Inferior parietal cortex (tissue), 1 donor: ENCODE results near the gene ZNF862.
"Not testable (repeated sequence)": the region's sequence is repeated elsewhere in the genome, so short reads cannot be mapped to it uniquely, and the experiment has no call there.

Experiments used
- DNase-seq: peaks from one replicate; pipeline ENCODE4 v3.0.0-alpha.2; 2016; ENCODE audit errors: extremely low spot score

The ZNF862 gene

DNA sequence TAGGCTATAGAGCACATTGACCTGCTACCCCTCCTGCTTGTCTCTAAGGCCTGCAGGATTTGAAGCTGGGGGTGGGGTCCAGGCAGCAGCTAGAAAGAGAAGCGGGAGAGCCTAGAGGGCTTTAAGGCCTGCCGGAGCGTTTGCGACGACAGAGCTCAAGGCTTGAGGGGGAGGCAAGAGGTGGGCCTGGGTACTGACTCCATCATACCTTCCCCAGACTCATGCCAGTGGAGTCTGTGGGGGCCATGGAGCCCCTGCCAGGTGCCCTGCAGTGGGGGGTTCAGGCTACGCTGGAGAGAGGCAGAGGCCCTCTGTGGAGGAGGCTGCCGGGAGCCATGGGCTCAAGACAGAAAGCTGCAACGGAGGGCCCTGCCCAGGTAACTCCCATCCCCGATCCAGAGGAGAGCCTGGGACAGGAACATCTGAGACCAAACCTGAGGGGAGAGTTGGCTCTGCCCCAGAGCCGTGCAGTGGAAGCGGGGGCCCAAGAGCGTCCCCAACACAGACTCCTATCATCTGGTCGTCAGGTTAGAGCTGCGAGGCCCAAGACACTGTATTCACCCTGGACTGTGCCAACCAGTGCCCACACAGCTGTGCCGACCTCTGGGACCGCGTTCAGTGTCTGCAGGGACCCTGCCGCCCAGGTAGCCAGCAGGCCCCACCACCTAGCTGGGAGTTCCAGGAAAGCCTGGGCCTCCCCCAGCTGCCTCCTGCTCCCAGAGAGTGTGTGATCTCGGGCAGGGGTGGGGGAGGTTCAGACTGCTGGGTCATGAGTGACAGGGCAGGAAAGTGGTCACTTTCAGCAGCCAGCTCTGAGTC, 13.2 kb upstream of the ZNF862 start:
- DNase-seq = no peak

DNA sequence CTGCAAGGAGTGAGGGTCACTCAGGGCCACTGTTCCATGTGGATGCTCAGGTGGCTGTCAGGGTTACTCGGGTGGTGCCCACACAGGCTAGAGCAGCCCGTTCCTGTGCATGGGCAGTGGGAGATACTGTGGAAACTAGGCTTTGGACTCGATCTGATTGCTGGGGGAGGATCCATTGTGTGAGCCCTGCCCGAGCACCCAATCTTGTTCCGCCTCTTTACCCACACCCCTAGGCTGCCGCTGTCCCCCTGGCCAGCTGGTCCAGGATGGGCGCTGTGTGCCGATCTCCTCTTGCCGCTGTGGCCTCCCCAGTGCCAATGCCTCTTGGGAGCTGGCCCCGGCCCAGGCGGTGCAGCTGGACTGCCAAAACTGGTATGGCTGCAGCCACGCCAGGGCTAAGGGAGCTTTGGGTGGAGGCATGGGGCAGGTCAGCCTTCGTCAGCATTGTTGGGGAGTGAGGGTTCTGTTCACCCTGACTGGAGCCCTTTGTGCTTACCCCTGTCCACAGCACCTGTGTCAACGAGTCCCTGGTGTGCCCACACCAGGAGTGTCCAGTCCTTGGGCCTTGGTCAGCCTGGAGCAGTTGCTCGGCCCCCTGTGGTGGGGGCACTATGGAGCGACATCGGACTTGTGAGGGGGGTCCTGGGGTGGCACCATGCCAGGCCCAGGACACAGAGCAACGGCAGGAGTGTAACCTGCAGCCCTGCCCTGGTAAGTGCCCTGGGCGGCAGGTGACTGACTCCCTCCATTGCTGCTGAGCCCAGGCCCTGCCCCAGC, 12.4 kb upstream of the ZNF862 start:
- DNase-seq = no peak

DNA sequence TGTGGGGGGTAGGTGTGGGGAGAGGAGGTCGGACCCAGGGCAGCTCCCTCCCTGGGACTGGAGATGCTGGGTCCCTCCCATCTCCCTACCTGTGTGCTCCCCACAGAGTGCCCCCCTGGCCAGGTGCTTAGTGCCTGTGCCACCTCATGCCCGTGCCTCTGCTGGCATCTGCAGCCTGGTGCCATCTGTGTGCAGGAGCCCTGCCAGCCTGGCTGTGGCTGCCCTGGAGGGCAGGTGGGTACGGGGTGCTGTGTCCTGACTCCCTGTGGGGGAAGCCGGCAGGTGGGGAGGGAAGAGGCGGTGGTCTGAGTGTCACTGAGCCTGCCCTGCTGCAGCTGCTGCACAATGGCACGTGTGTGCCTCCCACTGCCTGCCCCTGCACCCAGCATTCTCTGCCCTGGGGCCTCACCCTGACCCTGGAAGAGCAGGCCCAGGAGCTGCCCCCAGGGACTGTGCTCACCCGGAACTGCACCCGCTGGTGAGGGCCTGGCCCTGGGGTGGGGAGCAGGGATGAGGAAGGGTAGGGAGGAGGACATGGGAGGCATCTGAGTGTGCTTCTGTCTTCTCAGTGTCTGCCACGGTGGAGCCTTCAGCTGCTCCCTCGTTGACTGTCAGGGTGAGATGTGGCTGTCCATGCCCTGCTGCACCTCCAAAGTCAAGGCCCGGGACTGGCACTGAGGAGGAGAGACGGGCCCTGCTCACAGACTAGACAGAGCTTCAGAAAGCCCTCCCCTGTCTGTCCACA, 11.7 kb upstream of the ZNF862 start:
- no peak for DNase-seq

DNA sequence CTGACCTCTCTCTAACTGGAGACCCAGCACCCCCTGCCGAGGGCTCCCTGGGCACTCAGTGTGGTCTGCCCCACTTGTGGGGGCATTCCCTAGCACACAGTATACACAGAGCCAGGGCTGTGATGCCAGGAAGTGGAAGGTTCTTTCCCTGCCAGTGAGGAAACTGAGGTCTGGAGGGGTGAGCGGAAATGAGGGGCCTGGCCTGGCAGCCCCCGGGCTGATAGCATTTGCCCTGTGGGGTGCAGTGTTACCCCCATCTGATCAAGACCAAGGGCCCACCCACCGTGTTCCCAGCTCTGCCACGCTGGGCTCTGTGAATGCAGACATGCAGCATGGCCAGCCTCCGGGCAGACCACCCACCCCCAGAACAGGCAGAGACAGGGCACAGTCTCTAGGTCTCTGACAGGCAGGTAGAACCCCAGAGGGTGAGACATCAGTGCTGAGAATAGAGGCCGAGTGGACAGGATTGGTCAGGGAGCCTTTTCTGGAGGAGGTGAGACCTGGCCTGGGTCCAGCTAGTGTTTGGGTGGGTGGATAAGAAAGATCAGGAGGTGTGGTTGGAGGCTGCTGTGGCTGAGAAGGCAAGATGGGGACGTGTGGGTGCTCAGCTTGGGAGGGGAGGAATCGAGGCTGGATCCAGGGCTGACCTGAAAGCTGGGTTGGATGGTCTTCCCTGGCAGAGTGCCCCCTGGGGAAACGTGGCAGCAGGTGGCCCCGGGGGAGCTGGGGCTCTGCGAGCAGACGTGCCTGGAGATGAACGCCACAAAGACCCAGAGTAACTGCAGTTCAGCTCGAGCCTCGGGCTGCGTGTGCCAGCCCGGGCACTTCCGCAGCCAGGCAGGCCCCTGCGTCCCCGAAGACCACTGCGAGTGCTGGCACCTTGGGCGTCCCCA, 10.8 kb upstream of the ZNF862 start:
- no peak for DNase-seq

DNA sequence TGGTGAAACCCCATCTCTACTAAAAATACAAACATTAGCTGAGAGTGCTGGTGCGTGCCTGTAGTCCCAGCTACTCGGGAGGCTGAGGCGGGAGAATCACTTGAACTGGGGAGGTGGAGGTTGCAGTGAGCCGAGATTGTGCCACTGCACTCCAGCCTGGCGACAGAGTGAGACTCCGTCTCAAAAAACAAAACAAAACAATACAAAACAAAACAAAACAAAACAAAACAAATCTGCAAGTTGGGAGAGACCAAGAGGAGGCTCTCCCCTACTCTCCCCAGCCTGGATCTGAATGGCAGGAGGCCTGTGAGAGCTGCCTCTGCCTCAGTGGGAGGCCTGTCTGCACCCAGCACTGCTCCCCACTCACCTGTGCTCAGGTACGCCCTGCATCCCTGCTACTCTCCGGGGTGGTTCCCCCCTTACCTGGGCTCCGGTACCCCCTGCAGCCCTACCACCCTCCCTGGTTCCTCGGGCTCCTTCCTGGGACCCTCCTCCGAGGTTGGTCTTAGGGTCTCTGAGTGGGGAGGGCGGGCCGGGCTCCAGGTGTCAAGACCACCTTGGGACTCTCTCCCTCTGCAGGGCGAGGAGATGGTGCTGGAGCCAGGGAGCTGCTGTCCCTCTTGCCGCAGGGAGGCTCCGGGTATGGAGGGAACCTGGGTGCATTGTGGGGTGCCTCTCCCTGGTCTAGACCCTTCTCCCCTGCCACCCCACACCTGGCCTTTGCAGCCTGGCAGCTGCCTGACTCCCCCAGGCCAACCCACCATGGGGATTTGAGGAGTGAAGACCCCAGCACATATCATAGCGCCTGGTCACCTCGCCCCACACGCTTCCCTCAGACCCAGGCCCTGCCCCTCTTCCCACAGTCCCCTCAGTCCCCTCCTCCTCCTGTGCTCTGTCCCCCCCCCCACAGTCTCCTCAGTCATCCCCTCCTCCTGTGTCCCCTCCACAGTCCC, 9.5 kb upstream of the ZNF862 start:
- DNase-seq = no peak

DNA sequence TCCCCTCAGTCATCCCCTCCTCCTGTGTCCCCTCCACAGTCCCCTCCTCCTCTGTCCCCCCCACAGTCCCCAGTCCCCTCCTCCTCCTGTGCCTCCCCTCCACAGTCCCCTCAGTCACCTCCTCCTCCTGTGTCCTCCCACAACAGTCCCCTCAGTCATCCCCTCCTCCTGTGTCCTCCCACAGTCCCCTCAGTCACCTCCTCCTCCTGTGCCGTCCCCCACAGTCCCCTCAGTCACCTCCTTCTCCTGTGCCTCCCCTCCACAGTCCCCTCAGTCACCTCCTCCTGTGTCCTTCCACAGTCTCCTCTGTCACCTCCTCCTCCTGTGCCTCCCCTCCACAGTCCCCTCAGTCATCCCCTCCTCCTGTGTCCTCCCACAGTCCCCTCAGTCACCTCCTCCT, 7.6 kb upstream of the ZNF862 start:
- not testable (repeated sequence) for DNase-seq

DNA sequence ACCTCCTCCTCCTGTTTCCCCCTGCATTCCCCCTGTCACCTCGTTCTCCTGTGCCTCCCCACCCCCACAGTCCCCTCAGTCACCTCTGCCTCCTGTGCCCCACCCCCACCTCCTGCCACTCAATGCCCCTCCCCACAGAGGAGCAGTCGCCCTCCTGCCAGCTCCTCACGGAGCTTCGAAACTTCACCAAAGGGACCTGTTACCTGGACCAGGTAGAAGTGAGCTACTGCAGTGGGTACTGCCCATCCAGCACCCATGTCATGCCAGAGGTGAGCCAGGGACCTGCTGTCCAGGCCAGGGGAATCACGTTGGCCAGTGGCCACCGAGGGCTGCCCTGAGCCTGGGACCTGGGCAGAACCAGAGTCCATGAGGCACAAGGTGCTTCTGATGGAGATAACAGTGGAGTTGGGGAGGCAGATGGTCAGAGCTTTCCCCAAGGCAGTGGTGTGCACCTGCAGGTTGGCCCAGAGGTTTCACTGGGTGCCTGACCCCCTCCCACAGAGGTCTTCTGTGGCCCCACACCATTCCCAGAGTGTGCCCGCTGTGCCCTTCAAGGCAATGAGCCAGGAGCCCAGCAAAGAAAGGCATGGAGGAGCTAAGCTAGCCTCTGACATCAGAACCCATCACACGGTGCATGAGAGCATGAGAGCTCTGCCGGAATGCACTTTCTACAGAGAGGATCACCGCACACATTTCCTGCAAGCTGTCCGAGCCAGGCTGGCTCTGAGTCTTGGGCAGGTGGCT, 7.0 kb upstream of the ZNF862 start:
- no peak for DNase-seq

DNA sequence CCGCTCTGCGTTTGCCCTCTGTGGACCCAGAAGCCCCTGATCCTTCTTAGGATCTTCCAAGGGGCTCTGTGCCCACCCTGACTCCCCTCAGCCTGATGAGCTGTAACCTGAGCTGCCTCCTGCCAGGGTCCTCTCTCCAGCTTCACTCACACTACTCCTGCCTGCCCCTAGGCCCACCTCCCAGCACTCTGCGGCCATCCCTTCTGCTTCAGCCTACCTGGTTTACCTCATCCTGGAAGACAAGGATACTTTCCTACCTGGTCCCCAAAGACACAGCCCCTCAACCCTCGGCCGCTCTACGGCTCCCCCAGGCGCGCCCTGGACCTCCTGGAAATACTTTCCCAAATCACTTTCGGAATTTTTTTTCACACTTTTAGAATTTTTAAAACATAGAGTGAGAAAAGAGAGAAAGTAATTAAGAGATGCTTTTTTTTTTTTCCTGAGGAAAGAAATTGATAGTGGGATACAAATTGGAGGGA, 6.4 kb upstream of the ZNF862 start:
- DNase-seq = no peak

DNA sequence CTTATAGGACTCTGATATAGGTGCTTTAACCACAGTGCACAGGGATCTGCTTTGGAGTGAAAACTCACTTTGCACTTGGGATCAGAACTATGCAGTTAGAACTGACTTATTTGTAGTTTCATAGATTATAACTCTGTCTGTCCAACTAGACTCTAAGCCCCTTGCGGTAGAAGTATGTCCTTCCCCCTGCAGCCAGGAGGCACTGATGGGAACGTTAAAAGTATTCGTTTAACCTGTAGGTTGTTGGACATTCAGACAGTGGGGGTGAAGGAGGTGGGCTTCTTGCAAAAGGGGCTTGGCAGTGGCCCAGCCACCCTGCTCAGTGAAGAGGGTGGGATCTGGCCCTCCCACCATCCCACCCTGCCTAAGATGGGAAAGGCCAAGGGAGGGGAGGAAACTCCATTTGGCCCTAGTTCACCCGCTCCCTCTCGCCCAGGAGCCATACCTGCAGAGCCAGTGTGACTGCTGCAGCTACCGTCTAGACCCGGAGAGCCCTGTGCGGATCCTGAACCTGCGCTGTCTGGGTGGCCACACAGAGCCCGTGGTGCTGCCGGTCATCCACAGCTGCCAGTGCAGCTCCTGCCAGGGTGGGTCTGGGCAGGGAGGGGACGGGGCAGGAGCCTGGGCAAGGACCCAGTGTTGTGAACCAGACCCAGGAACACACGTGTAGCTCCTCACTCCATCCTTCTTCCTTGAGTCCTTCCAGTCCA, 5.7 kb upstream of the ZNF862 start:
- DNase-seq = no peak

DNA sequence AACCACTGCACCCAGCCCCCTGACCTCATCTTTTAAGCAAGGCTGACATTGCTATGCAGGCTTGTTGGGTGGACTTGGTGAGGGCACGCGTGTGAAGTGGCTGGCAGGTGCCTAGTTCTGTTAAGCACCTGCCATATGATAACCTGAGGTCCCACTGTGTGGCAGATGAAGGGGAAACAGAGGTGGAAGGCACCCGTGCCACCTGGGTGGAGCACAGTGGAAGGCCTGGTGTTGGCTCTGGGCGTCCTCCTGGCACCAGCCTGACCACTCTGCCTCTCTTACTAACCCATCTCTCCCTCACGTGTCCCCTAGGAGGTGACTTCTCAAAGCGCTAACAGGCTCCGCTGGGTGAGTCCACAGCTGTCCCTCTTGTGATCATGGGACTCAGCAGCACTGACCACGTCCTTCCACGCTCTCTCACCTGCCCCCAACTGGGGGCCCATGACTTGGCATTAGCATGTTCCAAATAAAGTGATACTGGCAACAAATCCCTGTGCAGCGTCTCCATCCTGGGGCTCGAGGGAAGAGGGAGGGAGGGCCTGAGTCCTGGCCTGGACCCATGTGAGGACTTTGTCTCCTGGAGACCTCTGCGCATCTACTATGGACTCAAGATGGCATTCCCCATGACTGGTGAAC, 4.6 kb upstream of the ZNF862 start:
- DNase-seq = no peak

DNA sequence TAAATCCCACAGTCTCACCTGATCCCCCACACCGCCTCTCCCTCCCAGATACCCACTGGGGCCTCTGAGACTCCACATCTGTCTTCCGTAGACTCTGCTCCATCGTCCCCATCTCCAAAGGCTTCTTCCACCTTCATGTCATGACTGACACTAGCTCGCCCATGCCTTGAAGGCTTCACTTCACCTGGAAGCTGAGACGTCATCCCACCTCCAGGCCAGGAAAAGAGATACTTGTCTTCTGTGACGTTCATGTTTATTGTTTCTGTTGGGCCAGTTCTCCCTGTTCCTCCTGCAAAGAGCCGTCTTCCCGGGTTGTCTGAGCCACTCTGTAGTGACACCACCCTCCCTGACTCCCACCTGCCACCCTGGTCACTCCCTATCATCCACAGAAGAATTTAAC, 3.6 kb upstream of the ZNF862 start:
- no peak for DNase-seq

DNA sequence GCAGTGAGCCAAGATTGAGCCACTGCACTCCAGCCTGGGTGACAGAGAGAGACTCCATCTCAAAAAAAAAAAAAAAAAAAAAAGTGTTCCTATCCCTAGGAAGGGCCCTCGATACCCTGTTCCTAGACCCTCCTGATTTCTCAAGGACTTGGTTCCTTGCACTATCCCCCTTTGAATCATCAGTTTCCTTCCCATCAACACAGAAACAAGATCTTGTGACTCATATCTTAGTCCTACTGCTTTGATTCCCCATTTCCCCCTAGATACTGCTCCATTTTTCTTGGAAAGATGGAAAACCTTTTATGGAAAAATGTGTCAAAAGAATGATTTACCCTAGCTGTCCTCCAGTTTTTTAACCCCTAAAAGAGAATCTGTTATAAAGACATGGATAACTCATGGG, 1.7 kb upstream of the ZNF862 start:
- no peak for DNase-seq

DNA sequence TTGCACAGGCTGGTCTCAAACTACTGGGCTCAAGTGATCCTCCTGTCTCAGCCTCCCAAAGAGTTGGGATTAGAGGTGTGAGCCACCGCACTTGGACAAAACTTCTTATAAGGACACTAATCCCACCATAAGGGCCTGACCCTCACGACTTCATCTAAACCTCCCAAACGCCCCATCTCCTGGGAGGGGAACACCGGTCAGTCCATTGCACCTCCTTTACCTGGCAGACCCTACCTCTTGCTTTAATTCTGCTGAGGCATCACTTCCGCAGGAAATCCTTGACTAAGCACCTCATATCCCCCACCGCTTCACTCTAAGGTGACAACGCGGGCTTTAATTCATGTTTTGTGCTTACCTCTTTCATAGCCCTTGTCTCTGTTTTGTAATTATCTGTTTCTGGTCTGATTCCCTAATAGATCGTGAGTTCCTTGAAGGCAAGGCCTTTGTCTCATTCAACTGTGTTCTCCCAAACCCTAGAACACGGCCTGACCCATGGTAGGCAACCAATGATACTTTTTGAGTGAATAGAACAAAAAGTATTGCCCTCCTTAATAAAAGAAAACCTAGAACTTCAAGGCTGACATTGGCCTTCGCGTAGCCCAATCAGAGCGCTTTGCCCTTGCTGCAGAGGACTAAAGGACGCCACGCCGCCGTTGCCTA, 481 bp upstream of the ZNF862 start:
- no peak for DNase-seq

DNA sequence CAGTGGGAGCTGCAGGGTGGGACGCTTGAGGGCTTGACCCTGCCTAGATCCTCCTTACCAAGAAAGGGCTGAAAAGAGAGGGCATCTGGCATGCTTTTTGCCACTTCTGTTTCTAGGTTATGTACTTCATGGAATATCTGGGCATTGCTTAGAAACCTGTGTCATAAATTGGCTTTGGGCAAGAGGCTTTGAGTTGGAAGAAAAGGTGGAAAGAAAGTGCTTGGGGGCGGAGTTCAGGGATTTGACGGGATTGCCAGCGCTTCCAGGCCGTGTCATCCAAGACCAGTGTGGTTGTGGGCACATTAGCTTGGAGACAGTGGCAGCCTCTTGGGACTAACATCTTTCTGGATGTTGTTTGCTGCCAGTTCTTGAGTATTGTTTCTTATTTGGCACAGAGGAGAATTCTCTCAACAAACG, 825 bp downstream of the ZNF862 start:
- DNase-seq = no peak

DNA sequence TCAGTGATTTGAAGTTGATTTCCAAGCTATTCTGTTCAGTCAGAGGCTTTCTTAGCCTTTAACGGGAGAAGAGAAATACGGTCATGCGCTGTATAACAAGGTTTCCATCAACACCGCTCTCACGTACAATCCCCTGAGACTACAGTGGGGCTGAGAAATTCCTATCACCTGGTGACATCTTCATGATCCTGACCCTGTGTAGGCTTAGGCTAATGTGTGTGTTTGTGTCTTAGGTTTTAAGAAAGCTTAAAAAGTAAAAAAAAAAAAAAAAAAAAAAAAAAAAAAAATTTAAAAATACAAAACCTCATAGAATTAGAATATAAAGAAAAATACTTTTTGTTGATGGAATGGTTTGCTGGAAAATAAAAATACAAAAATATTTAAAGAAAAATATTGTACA, 1.8 kb downstream of the ZNF862 start:
- DNase-seq = no peak

DNA sequence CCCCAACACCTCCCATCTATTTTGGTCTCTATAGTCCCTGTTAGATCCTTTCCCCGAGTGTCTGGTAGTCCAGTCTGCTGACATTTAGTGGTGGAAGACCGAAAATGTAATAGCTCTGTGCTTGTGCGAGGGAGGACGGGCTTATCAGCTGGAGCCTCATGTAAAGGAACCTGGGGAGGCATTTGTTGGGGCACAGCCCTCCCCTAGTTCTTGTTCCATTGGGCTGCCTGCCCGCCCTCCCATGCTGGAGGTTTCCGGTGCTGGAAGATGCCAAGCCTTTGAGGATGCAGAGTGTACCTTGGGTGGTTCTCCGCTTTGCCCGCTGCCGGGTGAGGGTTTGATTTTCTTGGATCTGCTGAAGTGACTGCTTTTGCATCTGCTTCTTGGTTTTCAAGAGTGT, 5.4 kb downstream of the ZNF862 start:
- no peak for DNase-seq

DNA sequence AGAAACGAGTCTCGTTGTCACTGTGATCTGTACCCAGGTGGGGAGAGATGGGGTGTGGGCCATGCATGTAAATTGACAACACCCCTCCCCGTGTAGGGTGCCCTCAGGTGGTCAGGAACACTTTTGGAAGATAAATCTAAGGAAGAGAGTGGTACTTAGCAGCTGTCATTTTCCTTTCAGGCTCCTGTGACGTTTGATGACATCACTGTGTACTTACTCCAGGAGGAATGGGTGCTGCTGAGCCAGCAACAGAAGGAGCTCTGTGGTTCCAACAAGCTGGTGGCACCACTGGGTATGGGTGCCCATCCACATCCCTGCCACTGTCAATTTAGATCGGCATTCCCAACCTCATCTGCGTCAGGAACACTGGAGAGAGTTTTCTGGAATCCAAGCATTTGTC, 6.3 kb downstream of the ZNF862 start:
- no peak for DNase-seq
